Neural progenitor cell (in vitro differentiated cells): ENCODE results near the gene COL19A1. TPM values are rescaled to one million over a fixed set of nuclear protein-coding genes. Genes with fewer than 3 reads are reported as not detected.
"Not testable (repeated sequence)": the region's sequence is repeated elsewhere in the genome, so short reads cannot be mapped to it uniquely, and the experiment has no call there.

Source experiments
- DNase-seq: peaks from one replicate; pipeline ENCODE4 v3.0.0-alpha.2; 2016; ENCODE audit warnings: low spot score
- H2AFZ ChIP-seq: fragments of 200-600 bp; sonication (generic); replicated peaks from 2 replicates; pipeline ENCODE4 v1.6.1; 2016; ENCODE audit warnings: antibody characterized with exemption
- H3F3A ChIP-seq: fragments of 200-600 bp; sonication (generic); 2 replicates; pipeline ENCODE4 v1.6.1; 2016; ENCODE audit warnings: antibody characterized with exemption, low read depth
- H3K27ac ChIP-seq: fragments of 200-600 bp; sonication (generic); 2 replicates; pipeline ENCODE4 v1.5.1; 2016; ENCODE audit warnings: mild to moderate bottlenecking
- H3K27me3 ChIP-seq: fragments of 200-600 bp; sonication (generic); 2 replicates; pipeline ENCODE4 v1.6.1; 2016; ENCODE audit warnings: mild to moderate bottlenecking, moderate library complexity
- H3K36me3 ChIP-seq: fragments of 200-600 bp; sonication (generic); 2 replicates; pipeline ENCODE4 v1.5.1; 2016
- H3K4me1 ChIP-seq: fragments of 200-600 bp; sonication (generic); 2 replicates; pipeline ENCODE4 v1.6.1; 2016; ENCODE audit warnings: mixed run types
- H3K4me2 ChIP-seq: fragments of 200-600 bp; sonication (generic); 2 replicates; pipeline ENCODE4 v1.6.1; 2016
- H3K4me3 ChIP-seq: fragments of 200-600 bp; sonication (generic); 2 replicates; pipeline ENCODE4 v1.5.1; 2016
- H3K79me2 ChIP-seq: fragments of 200-600 bp; sonication (generic); 2 replicates; pipeline ENCODE4 v1.6.1; 2016; ENCODE audit warnings: low read depth
- H3K9ac ChIP-seq: fragments of 200-600 bp; sonication (generic); 2 replicates; pipeline ENCODE4 v1.6.1; 2016
- H3K9me3 ChIP-seq: fragments of 200-600 bp; sonication (generic); 2 replicates; pipeline ENCODE4 v1.5.1; 2016; ENCODE audit warnings: low read depth
- H4K20me1 ChIP-seq: fragments of 200-600 bp; sonication (generic); 2 replicates; pipeline ENCODE4 v1.6.1; 2016; ENCODE audit warnings: low read depth
- H3K27ac Mint-ChIP-seq: 3 replicates; pipeline ENCODE4 v1.8.0; 2021; ENCODE audit warnings: mixed read lengths
- H3K27me3 Mint-ChIP-seq: 2 replicates; pipeline ENCODE4 v1.8.0; 2022; ENCODE audit warnings: low read depth, mild to moderate bottlenecking, inconsistent platforms, moderate library complexity, mixed read lengths; ENCODE audit not compliant: insufficient read depth
- H3K36me3 Mint-ChIP-seq: 3 replicates; pipeline ENCODE4 v1.8.0; 2021; ENCODE audit warnings: mixed read lengths
- H3K4me1 Mint-ChIP-seq: 3 replicates; pipeline ENCODE4 v1.8.0; 2021; ENCODE audit warnings: mixed read lengths
- H3K4me3 Mint-ChIP-seq: 3 replicates; pipeline ENCODE4 v1.8.0; 2021; ENCODE audit warnings: mild to moderate bottlenecking, moderate library complexity, mixed read lengths
- H3K9me3 Mint-ChIP-seq: 3 replicates; pipeline ENCODE4 v1.8.0; 2020; ENCODE audit warnings: mixed read lengths
- CTCF ChIP-seq: fragments of 200-600 bp; sonication (generic); IDR thresholded peaks from 2 replicates; pipeline ENCODE4 v1.5.1; 2017; ENCODE audit warnings: antibody characterized with exemption, mild to moderate bottlenecking
- EZH2 ChIP-seq: fragments of 200-600 bp; sonication (generic); IDR thresholded peaks from 2 replicates; pipeline ENCODE4 v1.6.1; 2017; ENCODE audit warnings: antibody characterized with exemption, mild to moderate bottlenecking, moderate library complexity
- EZH2phosphoT487 ChIP-seq: fragments of 200-600 bp; sonication (generic); IDR thresholded peaks from 2 replicates; pipeline ENCODE4 v1.6.1; 2017; ENCODE audit warnings: antibody characterized with exemption
- total RNA-seq: library from RNA; depleted of rRNA; stranded (reverse); fragments of >200 nt; gene quantifications from 2 replicates; pipeline ENCODE4 v1.2.3, GENCODE V29; 2015; ENCODE audit warnings: low replicate concordance

Gene COL19A1
- total RNA-seq, 1 donor from 2014 or later, result not detected

GRCh38 chr6:69887026-69887425 is 20.7 kb downstream of the COL19A1 start:
- no peaks in the 10 kb centered on the region for H3K4me1 Mint-ChIP-seq
- Histone ChIP-seq H3F3A (no peaks in the 10 kb centered on the region), H3K36me3 (no peaks in the 10 kb centered on the region), H3K4me1 (no peaks in the 10 kb centered on the region), H3K27me3 (no peaks in the 10 kb centered on the region), H3K4me2 (no peak overlapping the region), H3K27ac (no peak overlapping the region), H3K9me3 (no peaks in the 10 kb centered on the region), H2AFZ (no peak overlapping the region), H4K20me1 (no peaks in the 10 kb centered on the region), H3K4me3 (no peak overlapping the region), H3K9ac (no peak overlapping the region), H3K79me2 (no peaks in the 10 kb centered on the region)
- H3K36me3 Mint-ChIP-seq, result no peaks in the 10 kb centered on the region
- DNase-seq, result no peak
- peaks cover 3% of the 10 kb centered on the region for H3K27me3 Mint-ChIP-seq
- no peak overlapping the region for H3K4me3 Mint-ChIP-seq
- TF ChIP-seq EZH2, result no peak
- TF ChIP-seq EZH2phosphoT487, result no peak
- TF ChIP-seq CTCF, result no peak
- H3K27ac Mint-ChIP-seq, result no peak overlapping the region
- H3K9me3 Mint-ChIP-seq, result no peaks in the 10 kb centered on the region

GRCh38 chr6:69887714-69888345 is 21.5 kb downstream of the COL19A1 start:
- Histone ChIP-seq H3K9ac (no peak overlapping the region), H3K79me2 (no peaks in the 10 kb centered on the region), H3K27ac (no peak overlapping the region), H3F3A (no peaks in the 10 kb centered on the region), H3K36me3 (no peaks in the 10 kb centered on the region), H2AFZ (no peak overlapping the region), H3K4me3 (no peak overlapping the region), H3K9me3 (no peaks in the 10 kb centered on the region), H3K27me3 (no peaks in the 10 kb centered on the region), H3K4me1 (no peaks in the 10 kb centered on the region), H4K20me1 (no peaks in the 10 kb centered on the region), H3K4me2 (no peak overlapping the region)
- H3K4me3 Mint-ChIP-seq, result no peak overlapping the region
- peaks cover 3% of the 10 kb centered on the region for H3K27me3 Mint-ChIP-seq
- no peaks in the 10 kb centered on the region for H3K9me3 Mint-ChIP-seq
- no peak overlapping the region for H3K27ac Mint-ChIP-seq
- DNase-seq, result no peak
- H3K36me3 Mint-ChIP-seq, result no peaks in the 10 kb centered on the region
- no peaks in the 10 kb centered on the region for H3K4me1 Mint-ChIP-seq
- no peak for TF ChIP-seq CTCF
- TF ChIP-seq EZH2, result no peak
- TF ChIP-seq EZH2phosphoT487, result no peak

GRCh38 chr6:69888482-69889233 is 22.3 kb downstream of the COL19A1 start:
- Mint-ChIP-seq H3K36me3 (no peaks in the 10 kb centered on the region), H3K9me3 (no peaks in the 10 kb centered on the region), H3K4me1 (no peaks in the 10 kb centered on the region), H3K27me3 (peaks cover 2% of the 10 kb centered on the region), H3K27ac (no peak overlapping the region), H3K4me3 (no peak overlapping the region)
- Histone ChIP-seq H3F3A (no peaks in the 10 kb centered on the region), H3K4me2 (no peak overlapping the region), H3K36me3 (no peaks in the 10 kb centered on the region), H3K27me3 (no peaks in the 10 kb centered on the region), H3K9me3 (no peaks in the 10 kb centered on the region), H2AFZ (no peak overlapping the region), H3K79me2 (no peaks in the 10 kb centered on the region), H3K4me1 (peaks cover 3% of the 10 kb centered on the region), H3K4me3 (no peak overlapping the region), H4K20me1 (no peaks in the 10 kb centered on the region), H3K27ac (no peak overlapping the region), H3K9ac (no peak overlapping the region)
- DNase-seq, result no peak
- no peak for TF ChIP-seq EZH2
- no peak for TF ChIP-seq CTCF
- TF ChIP-seq EZH2phosphoT487, result no peak

DNA sequence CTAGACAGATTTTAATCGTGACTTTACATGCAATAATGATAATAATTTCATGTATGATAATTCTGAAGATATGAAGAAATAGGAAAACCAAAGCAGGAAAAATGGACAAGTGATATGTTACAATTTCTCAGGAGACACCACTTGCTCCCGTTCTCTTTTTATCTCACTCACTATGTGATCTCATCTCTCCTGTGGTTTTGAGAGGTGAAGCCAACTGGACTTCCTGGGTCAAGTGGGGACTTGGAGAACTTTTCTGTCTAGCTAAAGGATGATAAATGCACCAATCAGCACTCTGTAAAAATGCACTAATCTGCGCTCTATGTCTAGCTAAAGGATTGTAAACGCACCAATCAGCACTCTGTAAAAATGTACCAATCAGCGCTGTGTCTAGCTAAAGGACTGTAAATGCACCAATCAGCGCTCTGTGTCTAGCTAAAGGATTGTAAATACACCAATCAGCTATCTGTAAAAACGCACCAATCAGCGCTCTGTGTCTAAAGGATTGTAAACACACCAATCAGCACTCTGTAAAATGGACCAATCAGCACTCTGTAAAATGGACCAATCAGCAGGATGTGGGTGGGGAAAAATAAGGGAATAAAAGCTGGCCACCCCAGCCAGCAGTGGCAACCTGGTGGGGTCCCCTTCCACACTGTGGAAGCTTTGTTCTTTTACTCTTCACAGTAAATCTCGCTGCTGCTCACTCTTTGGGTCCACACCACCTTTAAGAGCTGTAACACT is 23.0 kb downstream of the COL19A1 start:
- not testable (repeated sequence) for H3K4me3 ChIP-seq, H3K9me3 Mint-ChIP-seq, H3K36me3 Mint-ChIP-seq, H3K27ac ChIP-seq, H3K4me3 Mint-ChIP-seq, H3F3A ChIP-seq, H3K27me3 Mint-ChIP-seq, H3K4me2 ChIP-seq, DNase-seq, H3K27me3 ChIP-seq, H3K4me1 ChIP-seq, H4K20me1 ChIP-seq, H3K9me3 ChIP-seq, H3K9ac ChIP-seq, H2AFZ ChIP-seq, H3K27ac Mint-ChIP-seq, H3K4me1 Mint-ChIP-seq, H3K79me2 ChIP-seq, H3K36me3 ChIP-seq

- H4K20me1 ChIP-seq, H3K27ac ChIP-seq, H2AFZ ChIP-seq, H3K9me3 Mint-ChIP-seq, DNase-seq, H3K79me2 ChIP-seq, H3K27ac Mint-ChIP-seq, H3K4me2 ChIP-seq, H3K4me1 Mint-ChIP-seq, H3K27me3 ChIP-seq, H3F3A ChIP-seq, H3K36me3 ChIP-seq, H3K4me3 ChIP-seq, H3K4me3 Mint-ChIP-seq, H3K36me3 Mint-ChIP-seq, H3K27me3 Mint-ChIP-seq, H3K9ac ChIP-seq, H3K9me3 ChIP-seq: not testable (repeated sequence)
- H3K4me1 ChIP-seq, result peaks cover 15% of the 10 kb centered on the region
Observed at GRCh38 chr6:69892561-69892960, 26.2 kb downstream of the COL19A1 start.
